Measurements from ENCODE around the gene NKX1-1.

GRCh38 chr4:1384675-1385372 lies 21.4 kb downstream of the NKX1-1 start:
- TF ChIP-seq CTCF (IDR thresholded peaks at IDR 0.05): no peak
- no peak for TF ChIP-seq POLR2A (IDR thresholded peaks at IDR 0.05)

Measured in testis (tissue), 2 donors.